RWPE1 (cell line): ENCODE measurements around the gene MROH9.
"Not testable (repeated sequence)": the region's sequence is repeated elsewhere in the genome, so short reads cannot be mapped to it uniquely, and the experiment has no call there.

ENCODE experiments used
- CTCF ChIA-PET: fragments of 350-600 bp; sonication (Branson Sonifier 250); formaldehyde crosslinking; extraction: SDS; loops from one replicate; lab custom pipeline; 2021; lab: Yijun Ruan, JAX
- POLR2A ChIA-PET: fragments of 400-600 bp; formaldehyde crosslinking; extraction: SDS; loops from one replicate; lab custom pipeline; 2020; ENCODE audit warnings: antibody characterized with exemption; ENCODE audit not compliant: low non-redundant PET; lab: Yijun Ruan, JAX
- DNase-seq: peaks from one replicate; pipeline ENCODE4 v3.0.0; 2012; ENCODE audit warnings: low spot score
- H3K27ac ChIP-seq: fragments of 450-650 bp; 2 replicates; pipeline ENCODE4 v1.5.1; 2017
- TF ChIP-seq, protein P1 (sequence below): fragments of 450-650 bp; conservative IDR thresholded peaks from 2 replicates; pipeline ENCODE4 v1.5.1; 2017; ENCODE audit warnings: low read depth, mild to moderate bottlenecking

MROH9 gene

DNA sequence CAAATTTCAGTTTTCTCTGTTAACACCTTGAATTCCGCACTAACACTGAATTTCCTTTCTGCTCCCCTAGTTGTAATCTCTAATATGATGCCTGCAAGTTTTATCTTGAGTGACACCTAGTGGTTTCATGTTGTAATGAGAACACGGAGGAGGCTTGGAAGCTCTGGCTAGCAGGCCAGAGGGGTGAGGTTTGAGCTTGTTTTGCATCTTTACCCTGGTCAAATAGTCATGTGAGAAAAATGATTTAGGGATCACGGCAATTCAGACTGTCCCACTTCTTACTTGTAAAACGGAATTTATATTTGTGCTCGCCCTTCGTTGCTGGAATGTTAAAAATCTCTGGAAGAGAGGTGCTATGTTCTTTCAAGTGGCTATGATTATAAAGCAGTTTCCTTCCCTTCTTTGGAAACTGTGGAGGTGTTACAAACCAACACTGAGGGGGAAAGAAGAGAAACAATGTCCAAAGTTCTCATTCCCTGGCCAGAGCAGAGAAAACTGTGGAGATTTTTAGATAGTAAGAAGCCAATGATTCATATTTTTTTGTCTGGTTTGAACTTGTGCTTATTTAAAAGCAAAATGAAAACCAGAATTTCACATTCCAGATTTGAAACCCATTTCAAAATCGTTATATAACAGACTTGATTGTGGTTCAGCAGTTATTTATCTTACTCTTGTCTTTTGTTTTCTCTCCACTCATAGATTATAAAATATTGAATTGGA is 5.3 kb upstream of the MROH9 start:
- ChIA-PET POLR2A (no interaction called here), CTCF (interaction anchor here (0.5 to 0.7 kb wide), 8 partner anchors 13 to 1488 kb away, joined by 3 to 4 read pairs (median 3); no protein-coding TSS in a partner anchor)
- TF ChIP-seq, protein P1, sequence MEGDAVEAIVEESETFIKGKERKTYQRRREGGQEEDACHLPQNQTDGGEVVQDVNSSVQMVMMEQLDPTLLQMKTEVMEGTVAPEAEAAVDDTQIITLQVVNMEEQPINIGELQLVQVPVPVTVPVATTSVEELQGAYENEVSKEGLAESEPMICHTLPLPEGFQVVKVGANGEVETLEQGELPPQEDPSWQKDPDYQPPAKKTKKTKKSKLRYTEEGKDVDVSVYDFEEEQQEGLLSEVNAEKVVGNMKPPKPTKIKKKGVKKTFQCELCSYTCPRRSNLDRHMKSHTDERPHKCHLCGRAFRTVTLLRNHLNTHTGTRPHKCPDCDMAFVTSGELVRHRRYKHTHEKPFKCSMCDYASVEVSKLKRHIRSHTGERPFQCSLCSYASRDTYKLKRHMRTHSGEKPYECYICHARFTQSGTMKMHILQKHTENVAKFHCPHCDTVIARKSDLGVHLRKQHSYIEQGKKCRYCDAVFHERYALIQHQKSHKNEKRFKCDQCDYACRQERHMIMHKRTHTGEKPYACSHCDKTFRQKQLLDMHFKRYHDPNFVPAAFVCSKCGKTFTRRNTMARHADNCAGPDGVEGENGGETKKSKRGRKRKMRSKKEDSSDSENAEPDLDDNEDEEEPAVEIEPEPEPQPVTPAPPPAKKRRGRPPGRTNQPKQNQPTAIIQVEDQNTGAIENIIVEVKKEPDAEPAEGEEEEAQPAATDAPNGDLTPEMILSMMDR = peak; percentile 74
- DNase-seq = peak; percentile 60
- H3K27ac ChIP-seq = no peak overlapping the region

GRCh38 chr1:170931650-170932049 is 3.7 kb upstream of the MROH9 start:
- no peak overlapping the region for H3K27ac ChIP-seq
- ChIA-PET POLR2A (no interaction called here), CTCF (interaction anchor here (1.2 kb wide), 1 partner anchor 220 kb away, joined by 3 read pairs; no protein-coding TSS in a partner anchor)
- no peak for DNase-seq
- TF ChIP-seq, protein P1 = no peak

DNA sequence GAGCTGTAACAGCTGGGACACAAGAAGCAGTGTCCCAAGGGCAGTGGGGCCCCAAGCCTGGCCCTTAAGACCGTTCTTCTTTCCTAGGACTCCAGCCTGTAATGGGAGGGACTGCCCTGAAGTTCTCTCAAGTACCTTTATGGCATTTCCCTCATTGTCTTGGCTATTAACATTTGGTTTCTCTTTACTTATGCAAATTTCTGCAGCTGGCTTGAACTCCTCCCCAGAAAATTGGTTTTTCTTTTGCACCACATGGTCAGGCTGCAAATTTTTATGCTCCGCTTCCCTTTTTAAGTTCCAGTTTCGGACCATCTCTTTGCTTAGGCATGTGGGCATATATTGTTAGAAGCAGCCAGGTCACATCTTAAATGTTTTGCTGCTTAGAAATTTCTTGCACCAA is 3.1 kb upstream of the MROH9 start:
- TF ChIP-seq, protein P1 = no peak
- H3K27ac ChIP-seq = no peak overlapping the region
- ChIA-PET CTCF (no interaction called here), POLR2A (no interaction called here)
- no peak for DNase-seq

DNA sequence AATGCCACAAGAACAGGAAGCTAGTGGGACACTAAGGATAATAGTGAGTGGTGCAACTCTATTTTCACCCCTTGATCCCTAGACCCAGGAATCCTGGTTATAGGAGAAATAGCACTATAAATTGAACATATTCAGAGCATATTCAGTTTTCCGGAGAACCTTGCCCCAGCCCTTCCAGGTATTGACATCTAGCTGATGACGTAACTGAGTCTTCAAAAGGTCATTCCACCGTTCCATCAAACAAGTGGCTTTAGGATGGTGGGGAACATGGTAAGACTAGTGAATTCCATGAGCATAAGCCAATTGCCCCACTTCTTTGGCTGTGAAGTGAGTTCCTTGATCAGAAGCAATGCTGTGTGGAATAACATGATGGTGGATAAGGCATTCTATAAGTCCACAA is 2.9 kb downstream of the MROH9 start:
- TF ChIP-seq, protein P1 = no peak
- CTCF ChIA-PET = no interaction called here
- POLR2A ChIA-PET = no interaction called here
- H3K27ac ChIP-seq = no peak overlapping the region
- DNase-seq = no peak

GRCh38 chr1:170939476-170939875 is 4.1 kb downstream of the MROH9 start:
- TF ChIP-seq, protein P1 = no peak
- ChIA-PET POLR2A (no interaction called here), CTCF (no interaction called here)
- no peak overlapping the region for H3K27ac ChIP-seq
- DNase-seq = no peak

DNA sequence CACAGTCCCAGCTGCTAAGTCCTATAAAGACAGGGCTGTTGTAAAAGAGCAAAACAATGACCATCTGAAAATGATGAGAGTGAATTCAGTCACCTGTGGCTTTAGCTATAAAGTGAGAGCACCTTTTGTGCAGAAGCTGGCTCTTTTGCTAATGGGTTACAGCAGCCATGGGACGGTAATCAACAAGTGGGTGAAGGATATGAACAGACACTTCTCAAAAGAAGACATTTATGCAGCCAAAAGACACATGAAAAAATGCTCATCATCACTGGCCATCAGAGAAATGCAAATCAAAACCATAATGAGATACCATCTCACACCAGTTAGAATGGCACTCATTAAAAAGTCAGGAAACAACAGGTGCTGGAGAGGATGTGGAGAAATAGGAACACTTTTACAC is 16.4 kb downstream of the MROH9 start:
- CTCF ChIA-PET = interaction anchor here (0.6 kb wide), 1 partner anchor 13 kb away, joined by 3 read pairs; no protein-coding TSS in a partner anchor
- H3K27ac ChIP-seq, DNase-seq, POLR2A ChIA-PET: not testable (repeated sequence)

DNA sequence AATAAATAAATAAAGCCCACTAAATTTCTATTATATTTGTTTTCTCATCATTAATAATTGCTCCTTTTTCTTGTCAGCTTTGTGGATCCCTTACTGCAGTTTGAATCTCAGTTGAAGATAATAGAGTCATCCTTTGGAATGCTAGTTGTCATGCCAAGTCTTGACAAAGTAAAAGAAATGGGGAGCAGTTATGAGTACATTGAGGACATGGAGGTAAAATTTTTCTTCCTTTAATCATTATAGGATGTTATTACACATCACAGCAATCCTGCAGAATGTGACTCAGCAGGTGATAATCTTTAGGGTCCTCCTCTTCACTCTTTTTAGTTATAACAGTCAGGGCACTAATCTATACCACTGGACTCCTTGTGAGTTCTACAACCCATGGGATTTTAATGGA is 24.1 kb downstream of the MROH9 start:
- peak; percentile 5 for DNase-seq
- ChIA-PET POLR2A (no interaction called here), CTCF (no interaction called here)
- H3K27ac ChIP-seq = no peak overlapping the region
- TF ChIP-seq, protein P1 = no peak
